GM12873 (cell line): ENCODE results near the gene BNIPL.

Source experiments
- TF ChIP-seq, protein P1 (sequence below): IDR thresholded peaks from 2 replicates; pipeline ENCODE4 v1.5.1; 2012; ENCODE audit warnings: low read depth, mild to moderate bottlenecking, moderate library complexity, low read length, control low read depth; ENCODE audit not compliant: insufficient read depth; ENCODE audit errors: missing control alignments

The BNIPL gene

DNA sequence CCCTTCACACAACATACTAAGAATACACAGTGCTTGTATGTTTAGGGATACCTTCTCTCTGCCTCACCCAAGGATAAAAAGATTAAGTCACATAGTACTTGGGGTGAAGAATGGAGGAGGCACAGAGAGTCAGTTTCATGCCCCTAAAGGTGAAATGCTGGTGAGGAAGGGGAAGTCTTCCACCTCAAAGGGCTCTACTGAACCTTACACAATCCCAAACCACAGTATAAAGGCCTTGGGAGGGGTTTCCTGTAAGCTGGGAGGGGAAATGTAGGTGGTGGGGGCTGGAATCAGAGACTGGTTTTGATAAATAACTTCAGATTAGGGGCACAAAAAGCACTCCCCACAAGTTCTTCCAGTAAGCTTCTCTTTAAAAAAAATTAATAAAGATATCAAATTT lies 33.2 kb upstream of the BNIPL start:
- TF ChIP-seq, protein P1, sequence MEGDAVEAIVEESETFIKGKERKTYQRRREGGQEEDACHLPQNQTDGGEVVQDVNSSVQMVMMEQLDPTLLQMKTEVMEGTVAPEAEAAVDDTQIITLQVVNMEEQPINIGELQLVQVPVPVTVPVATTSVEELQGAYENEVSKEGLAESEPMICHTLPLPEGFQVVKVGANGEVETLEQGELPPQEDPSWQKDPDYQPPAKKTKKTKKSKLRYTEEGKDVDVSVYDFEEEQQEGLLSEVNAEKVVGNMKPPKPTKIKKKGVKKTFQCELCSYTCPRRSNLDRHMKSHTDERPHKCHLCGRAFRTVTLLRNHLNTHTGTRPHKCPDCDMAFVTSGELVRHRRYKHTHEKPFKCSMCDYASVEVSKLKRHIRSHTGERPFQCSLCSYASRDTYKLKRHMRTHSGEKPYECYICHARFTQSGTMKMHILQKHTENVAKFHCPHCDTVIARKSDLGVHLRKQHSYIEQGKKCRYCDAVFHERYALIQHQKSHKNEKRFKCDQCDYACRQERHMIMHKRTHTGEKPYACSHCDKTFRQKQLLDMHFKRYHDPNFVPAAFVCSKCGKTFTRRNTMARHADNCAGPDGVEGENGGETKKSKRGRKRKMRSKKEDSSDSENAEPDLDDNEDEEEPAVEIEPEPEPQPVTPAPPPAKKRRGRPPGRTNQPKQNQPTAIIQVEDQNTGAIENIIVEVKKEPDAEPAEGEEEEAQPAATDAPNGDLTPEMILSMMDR: no peak

DNA sequence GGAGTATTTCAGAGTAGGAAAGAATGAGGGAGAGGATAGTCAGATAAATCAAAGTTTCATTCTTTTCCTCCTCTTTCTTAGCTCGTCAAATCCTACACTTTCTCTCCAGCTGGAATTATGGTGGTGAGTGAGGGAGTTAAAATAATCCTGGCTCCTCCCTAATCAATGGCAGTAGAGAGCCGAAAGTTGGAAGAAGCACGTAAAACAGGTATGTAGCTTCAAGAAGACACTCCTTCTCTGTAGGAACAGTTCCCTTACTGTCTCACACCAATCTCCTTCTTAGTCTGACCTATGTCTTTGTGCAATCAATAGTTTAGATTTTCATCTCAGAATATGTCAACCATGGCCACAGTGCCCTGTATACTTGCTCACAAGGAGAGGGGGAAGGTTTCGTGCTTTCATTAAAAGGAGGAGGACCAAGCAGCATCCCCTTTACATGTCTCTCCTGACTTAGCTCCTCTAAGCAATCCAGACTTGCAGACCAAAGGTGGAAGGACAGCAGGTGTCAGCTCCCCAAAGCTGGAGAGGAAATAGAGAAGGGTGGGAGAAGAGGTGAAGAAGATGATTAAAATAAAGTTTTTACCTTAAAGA lies 30.6 kb upstream of the BNIPL start:
- TF ChIP-seq, protein P1: no peak

DNA sequence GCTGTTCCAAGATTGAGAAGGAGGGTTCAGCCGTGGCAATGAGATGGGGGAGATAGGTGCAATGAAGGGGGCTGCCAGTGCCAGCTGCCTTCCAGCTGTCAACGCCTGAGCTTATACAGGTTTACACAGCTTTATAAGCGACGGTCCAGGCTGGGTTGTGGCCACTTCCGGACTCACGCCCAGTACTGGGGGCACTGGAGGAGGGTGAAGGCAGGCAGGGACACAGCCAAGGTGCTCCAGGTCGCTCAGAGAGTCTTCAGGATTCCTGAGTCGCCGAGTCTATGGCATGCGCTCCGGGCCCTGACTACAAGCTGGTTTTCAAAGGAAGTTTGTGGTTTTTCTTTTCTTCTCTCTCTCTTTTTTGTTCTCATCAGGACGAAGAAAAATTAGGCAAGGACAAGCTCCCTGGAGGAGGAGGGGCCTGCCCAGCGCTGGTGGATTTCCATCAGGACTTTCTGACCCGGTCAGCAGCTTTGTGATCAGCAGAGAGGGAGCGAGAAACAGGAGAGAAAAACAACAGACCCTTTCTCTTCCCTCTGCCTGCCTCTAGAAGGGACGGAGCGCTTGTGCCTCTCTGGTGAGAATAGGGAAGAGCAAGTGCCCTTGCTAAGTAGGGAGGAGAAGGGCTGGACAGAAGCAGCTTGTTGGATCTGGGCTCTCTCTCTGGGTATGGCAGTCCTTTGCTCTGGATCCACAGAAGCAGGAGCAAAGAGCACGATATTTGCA lies 29.9 kb upstream of the BNIPL start, which contains the start of gene MINDY1:
TSS of gene MINDY1 (minus strand) at position 576 of the 726 bp plus-strand sequence. CDS start 4,285 bp downstream, outside the sequence.
- TF ChIP-seq, protein P1: peak; percentile 63

DNA sequence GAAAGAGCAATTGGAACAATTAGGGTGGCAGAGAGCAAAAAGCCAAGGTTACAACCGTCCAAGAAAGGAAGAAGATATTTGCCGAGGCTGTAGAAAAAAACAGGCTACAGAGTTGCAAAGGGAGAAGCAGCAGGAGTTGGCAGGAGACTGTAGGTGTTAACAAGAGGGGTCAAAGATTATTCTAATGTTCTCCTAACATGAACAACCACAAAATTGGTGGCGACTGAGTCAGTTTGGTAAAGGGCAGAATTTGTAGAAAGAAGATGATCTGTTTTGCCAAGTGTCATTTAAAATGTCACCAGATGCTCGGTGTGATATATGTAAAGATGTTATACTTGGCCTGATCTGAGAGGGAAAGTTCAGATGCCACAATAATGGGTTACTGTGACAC lies 28.5 kb upstream of the BNIPL start:
- TF ChIP-seq, protein P1: no peak

DNA sequence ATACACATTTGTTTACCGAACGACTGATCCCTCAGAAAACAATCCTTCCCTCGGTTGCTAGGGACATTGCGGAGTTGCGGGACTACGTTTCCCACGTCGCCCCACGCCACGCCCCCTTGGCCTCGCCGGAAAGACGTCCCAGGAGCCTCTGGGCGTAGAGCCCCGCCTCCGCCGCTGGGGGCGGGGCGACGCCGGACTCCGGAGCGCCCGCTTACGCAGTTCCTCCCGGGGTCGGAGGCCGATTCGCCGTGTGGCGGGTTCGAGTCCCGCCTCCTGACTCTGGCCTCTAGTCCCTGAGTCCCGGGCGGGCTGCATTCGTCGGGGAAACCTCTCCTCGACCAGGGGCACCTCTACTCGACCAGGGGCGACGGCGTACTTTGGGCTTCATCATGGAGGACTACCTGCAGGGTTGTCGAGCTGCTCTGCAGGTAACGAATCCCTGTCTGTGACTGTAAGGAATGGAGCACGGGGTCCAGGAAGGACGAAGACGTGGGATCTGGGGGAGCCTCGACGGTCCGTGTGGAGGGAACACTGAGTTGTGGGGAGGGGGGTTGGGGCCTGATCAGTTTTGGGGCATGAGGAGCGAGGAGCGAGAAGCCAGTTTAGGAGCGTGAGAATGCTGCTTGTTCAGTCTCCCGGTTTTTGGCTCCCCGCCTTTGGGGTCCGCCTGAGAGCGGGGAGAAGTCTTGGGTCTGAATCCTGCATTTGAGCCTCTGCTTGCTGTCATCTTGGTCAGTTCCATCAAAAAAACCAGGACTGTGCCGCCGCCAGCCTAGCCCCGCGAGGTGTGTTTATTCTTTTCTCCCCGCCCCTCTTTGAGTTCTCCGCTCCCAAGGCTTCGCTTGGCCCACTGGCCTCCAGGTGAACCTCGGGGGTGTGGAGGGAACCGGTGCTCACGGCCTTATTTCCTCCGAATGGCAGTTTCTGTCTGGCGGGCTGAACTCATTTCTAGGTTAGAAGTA lies 27.9 kb upstream of the BNIPL start, which contains the start of gene PRUNE1:
TSS of gene PRUNE1 (plus strand) at position 206 of the 962 bp plus-strand sequence. CDS start at position 390, 184 bp downstream.
- TF ChIP-seq, protein P1: peak; percentile 4

DNA sequence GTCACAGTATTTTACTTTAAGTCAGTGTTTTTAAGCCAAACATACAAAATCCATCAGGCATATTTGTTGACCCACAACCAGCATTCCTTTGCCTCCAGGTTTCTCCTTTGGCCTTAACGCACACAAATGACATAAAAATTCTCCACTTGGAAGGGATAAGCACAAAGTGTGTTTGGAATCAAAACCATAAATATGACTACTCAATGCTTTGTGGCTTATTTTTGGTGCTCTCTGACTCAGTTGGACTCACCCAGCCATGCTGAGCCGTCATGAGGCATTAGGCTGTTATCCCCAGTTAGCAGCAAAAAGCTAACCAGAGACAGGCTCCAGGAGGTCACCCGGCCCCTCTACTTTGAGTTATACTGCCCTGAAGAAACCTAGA lies 27.2 kb upstream of the BNIPL start:
- TF ChIP-seq, protein P1: no peak

DNA sequence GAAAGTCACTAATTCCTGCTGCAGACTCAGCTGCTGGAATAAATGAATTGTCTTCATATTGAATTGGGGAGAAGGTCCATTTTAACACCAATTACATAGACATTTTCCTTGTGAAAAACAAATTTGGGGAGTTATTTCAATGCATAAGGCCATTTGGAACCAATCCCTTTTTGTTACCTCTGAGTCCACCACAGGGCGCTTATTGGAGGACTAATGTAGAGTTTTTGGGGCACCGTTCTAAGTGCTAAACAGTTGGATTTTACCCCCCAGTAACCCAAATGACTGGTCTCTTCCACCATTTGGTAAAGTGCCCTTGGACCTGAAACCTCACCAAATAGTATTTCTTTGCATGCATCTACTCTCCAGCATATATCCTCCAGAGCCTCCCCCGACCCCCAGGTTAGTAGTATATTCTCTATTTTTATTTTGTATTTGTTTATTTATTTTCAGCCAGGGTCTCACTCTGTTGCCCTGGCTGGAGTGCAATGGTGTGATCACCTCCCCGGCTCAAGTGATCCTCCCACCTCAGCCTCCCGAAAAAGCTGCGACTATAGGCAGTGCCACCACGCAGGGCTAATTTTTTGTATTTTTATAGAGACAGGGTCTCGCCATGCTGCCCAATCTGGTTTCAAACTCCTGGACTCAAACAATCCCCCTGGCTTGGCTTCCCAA lies 26.6 kb upstream of the BNIPL start:
- TF ChIP-seq, protein P1: no peak
